SH-SY5Y (cell line): Measurements from ENCODE around the gene MCRIP1.

Experiments used
- GATA2 ChIP-seq: IDR thresholded peaks from 2 replicates; pipeline ENCODE4 v1.6.1; 2011; ENCODE audit warnings: mild to moderate bottlenecking, low read depth, low read length
- GATA3 ChIP-seq: IDR thresholded peaks from 2 replicates; pipeline ENCODE4 v1.6.1; 2011; ENCODE audit warnings: low read depth, mild to moderate bottlenecking, low read length, moderate library complexity

MCRIP1 gene

DNA sequence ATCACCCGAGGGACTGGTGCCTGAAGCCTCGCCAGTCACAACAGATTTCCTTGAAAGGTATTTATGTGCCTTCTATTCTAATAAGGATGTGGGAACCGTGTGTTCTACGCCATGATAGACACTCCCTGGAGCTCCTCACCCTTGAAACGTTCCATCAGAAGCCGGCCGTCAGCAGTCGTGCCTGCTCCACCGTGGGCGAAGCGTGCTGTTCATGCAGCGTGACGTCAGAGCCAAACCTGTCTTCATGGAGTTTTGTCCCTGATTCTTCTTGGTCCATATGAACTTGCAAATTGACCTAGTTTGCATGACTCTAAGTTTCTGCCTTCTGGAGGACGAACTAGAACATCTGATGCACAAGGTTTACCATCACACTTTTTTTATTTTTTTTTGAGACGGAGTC, 6.2 kb upstream of the MCRIP1 start:
- TF ChIP-seq GATA2 (no peak), GATA3 (no peak)

GRCh38 chr17:81838753-81839255, 5.7 kb upstream of the MCRIP1 start:
- TF ChIP-seq GATA2 (no peak), GATA3 (no peak)

DNA sequence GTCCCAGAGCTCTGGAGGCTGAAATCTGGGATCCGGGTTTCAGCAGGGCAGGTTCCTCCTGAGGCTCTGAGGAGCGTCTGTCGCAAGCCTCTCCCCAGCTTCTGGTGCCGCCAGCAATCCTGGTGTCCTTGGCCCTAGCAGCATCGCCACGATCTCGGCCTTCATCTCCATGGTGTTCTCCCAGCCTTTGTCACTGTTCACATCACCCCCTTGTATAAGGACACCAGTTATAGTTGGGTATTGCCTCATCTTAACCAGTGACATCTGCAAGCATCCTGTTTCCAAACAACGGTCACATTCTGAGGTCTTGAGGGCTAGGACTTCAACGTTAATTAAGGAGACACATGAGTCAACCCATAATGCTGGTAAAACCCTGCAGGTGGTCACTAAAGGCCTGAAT, 4.5 kb upstream of the MCRIP1 start:
- TF ChIP-seq GATA3, result no peak
- no peak for TF ChIP-seq GATA2

DNA sequence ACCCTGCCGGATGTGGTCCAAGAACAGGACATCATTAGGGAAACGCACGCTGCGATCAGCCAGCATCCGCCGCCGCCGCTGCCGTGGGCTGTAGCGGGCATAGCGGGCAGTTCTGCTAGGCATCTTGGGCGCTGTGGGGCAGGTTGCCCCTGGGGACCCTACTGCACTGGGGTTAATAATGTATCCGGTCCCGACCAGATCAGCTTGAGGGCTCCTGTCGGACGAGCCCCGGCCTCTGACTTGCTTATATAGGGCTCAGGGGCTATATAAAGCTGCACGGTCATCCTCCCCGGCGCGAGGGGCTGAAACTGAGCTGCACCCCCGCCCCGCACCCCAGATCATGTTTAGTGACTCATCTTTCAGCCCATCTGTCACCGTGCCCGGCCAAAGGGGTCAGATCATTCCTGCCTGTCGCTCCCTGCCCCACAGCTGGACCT, 1.8 kb upstream of the MCRIP1 start, which contains the start of gene PPP1R27:
Gene PPP1R27, minus strand, starts transcription at position 220 of the 437 bp plus-strand sequence. Its CDS starts 97 bp downstream, at position 123.
- no peak for TF ChIP-seq GATA2
- no peak for TF ChIP-seq GATA3

- no peak for TF ChIP-seq GATA2
- TF ChIP-seq GATA3, result no peak
Observed at GRCh38 chr17:81833921-81834830, 1.1 kb upstream of the MCRIP1 start.

DNA sequence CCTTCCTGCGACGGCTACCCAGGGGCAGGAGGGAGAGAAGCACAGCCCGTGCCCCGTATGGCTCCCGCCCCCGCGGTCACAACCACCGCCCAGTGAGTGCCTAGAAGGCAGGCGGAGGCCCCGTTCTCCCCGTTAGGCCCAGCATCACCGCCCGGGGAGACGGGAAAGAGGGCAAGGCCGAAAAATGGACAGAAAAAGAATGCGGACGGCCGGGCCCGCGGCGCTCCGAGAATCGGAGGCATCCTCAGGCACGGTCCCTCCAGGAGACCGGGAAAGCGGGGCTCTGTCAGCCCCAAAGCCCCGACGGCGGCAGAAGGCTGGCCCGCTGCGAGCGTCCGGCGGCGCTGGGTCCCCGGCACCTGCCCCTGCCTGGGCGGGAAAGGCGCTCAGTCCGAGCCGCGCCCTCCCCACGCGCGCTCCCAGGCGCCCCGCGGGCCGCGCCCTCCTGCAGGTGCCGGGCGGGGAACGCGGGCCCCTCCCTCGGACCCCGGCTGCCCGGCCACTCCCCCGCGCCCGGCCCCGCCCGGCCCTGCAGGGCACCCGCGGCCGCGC, 407 bp downstream of the MCRIP1 start:
- TF ChIP-seq GATA3, result no peak
- no peak for TF ChIP-seq GATA2

- TF ChIP-seq GATA3 (no peak), GATA2 (no peak)
Observed at GRCh38 chr17:81831957-81832607, 1.0 kb downstream of the MCRIP1 start.

GRCh38 chr17:81831563-81831956, 1.5 kb downstream of the MCRIP1 start:
- no peak for TF ChIP-seq GATA3
- no peak for TF ChIP-seq GATA2

DNA sequence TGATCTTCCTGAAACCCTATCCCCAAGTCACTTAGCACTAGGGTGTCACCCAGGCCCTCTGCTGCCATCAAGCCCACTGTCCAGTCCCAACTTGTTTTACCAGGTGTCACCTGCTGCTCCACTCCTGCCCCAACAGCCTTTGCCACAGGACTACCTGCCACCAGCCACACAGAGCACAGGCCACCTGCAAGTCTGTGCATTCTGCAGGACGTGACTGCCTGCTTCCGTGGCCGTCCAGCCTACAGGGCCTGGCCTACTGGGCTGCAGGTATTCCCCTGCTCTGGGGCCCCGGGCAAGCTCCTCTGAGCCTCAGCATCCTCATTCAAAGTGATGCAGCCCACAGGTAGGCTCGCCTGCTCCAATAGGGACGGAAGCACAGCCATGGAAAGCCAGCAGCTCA, 3.2 kb downstream of the MCRIP1 start:
- TF ChIP-seq GATA3, result no peak
- TF ChIP-seq GATA2, result no peak

- TF ChIP-seq GATA2 (no peak), GATA3 (no peak)
Observed at GRCh38 chr17:81828656-81829055, 4.4 kb downstream of the MCRIP1 start.

GRCh38 chr17:81825841-81826466, 7.1 kb downstream of the MCRIP1 start:
- TF ChIP-seq GATA2, result no peak
- TF ChIP-seq GATA3, result no peak

DNA sequence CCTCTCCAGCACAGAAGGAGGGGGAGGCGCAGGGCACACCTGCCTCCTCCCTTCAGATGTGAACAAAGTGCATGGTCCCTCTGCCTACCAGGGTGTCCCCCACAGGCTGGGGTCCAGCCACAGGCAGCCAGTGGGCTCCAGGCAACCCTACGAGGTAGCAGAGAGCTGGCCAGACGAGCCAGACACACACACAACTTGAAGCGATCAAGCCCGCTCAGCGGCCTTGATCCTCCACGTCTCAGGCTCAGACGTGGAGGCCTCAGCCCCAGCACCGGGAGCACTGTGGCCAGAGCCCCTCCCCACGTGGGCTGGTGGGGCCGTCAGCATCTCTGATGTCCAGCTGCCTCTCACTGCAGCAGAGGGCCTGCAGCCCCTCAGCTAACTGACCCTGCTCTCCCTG, 8.5 kb downstream of the MCRIP1 start:
- no peak for TF ChIP-seq GATA2
- no peak for TF ChIP-seq GATA3

DNA sequence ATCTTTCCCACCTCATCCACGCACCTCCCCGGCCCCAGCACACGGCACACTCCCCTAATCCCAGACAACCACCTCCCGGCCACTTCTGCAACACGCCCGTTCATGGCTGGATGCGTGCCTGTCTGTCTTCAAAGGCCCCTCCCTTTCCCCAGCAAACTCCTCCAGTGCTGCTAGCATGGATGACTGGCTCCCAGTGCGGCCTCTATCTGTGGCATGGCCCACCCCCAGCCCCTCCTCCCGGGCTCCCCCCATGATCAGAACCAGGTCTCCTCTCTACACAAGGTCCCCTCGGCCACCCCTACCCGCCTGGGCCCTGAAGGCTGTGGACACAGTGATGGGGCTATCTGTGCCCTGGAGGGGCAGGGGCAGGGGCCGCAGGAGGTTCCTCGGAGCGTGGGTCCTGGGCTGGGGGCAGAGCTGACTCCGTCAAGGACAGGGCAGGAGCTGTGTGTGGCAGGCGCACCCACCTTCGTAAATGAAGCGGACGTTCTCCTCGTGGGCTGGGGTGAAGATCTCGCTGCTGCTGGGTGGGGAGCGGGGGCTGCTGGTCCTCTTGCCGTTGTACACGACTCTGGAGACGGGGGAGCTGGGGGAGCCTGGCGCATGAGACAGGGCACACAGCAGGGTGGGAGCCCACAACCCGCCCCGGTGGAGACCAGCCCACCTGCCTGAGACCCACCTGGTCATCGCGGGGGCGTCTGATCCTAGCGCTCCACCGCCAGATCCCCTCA, 9.1 kb downstream of the MCRIP1 start:
- TF ChIP-seq GATA3, result no peak
- TF ChIP-seq GATA2, result no peak
